Measurements from ENCODE around the gene MCF2L.

MCF2L gene

GRCh38 chr13:113135281-113135760 is 166.3 kb downstream of the MCF2L start:
- no peak overlapping the region for H3K4me3 ChIP-seq (ENCODE audit: low read depth, low read length)
- no peak for TF ChIP-seq CTCF (IDR thresholded peaks at IDR 0.05; ENCODE audit: low read depth, low read length)

DNA sequence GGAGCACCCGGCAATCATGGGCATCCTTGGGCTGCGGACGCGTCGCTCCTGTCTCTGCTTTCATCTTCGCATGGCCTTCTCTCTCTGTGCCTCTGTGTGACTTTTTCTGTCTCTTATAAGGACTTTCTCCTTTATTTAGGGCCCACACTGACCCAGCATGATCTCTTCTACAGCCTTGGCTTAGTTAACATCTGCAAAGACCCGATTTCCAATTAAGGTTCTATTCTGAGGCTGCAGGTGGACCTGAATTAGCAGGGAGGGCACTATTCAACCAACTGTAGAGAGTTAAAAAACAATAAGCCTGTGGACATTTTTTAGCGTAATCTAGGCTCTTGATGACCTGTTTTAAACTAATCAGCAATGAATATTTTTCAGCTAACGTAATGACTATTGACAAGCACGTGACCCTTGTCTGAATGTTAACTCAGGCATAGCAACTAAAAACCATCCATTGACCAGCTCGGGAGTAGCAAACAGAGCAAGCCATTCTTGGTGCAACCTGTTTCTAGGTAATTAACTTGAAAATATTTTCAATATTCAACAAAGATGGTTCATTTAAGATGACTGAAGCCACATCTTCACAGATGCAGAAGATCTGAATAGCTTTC is 168.8 kb downstream of the MCF2L start:
- H3K4me3 ChIP-seq (ENCODE audit: low read depth, low read length), result no peak overlapping the region
- no peak for TF ChIP-seq CTCF (IDR thresholded peaks at IDR 0.05; ENCODE audit: low read depth, low read length)

DNA sequence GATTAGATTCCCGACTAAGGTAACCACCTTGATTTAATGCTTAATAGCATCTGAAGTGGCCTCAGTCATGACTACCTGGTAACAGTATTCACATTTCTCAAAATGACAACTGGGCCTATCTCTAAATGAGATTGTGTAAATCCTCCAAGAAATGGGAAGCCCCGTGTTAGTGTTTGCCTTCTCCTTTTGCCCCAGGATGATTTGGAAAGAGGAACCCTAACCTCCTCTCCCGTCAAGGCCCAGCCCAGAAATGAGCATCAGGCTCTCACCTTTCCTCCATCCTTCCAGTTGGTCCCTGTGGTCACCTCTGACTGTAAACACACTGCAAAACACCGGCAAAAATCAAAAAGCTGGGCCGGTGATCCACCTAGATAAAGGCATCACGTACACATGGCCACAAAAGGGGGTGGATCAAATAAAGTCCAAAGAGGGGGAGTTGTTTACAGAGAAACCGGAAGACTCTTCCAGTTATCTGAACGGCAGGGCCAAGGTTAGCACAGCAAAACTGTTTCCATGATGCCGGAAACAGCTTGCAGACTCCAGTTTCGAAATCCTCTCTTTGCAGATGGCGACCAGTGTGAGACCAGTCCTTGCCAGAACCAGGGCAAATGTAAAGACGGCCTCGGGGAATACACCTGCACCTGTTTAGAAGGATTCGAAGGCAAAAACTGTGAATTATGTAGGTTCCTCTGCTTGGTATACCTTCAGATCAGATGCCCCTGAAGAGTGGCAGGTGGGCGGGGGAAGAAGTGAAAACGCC is 170.0 kb downstream of the MCF2L start:
- no peak overlapping the region for H3K4me3 ChIP-seq (ENCODE audit: low read depth, low read length)
- no peak for TF ChIP-seq CTCF (IDR thresholded peaks at IDR 0.05; ENCODE audit: low read depth, low read length)

DNA sequence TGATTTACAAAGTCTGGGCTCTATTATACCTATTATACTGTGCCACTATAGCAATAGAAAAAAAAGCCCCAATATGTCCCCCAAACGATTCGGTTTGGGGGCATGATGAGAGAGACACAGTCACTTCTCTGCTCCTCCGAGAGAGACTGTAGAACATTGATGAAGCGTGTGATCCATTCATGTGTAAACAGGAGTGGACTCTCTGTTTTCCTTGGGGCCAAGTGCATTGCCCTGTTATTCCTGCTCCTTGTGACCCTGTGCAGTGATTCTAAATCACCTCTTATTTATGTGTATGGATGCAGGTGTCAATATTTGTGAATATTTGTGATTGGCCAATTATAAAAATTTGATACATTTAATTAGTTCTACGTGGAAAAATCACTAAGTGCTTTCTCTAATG is 170.6 kb downstream of the MCF2L start:
- no peak overlapping the region for H3K4me3 ChIP-seq (ENCODE audit: low read depth, low read length)
- TF ChIP-seq CTCF (IDR thresholded peaks at IDR 0.05; ENCODE audit: low read depth, low read length), result no peak

GRCh38 chr13:113140677-113141600 is 171.9 kb downstream of the MCF2L start:
- TF ChIP-seq CTCF (IDR thresholded peaks at IDR 0.05; ENCODE audit: low read depth, low read length), result no peak
- no peak overlapping the region for H3K4me3 ChIP-seq (ENCODE audit: low read depth, low read length)

GRCh38 chr13:113141601-113141970 is 172.6 kb downstream of the MCF2L start:
- H3K4me3 ChIP-seq (ENCODE audit: low read depth, low read length), result no peak overlapping the region
- TF ChIP-seq CTCF (IDR thresholded peaks at IDR 0.05; ENCODE audit: low read depth, low read length), result no peak
